ENCODE measurements around the gene TGM5.

DNA sequence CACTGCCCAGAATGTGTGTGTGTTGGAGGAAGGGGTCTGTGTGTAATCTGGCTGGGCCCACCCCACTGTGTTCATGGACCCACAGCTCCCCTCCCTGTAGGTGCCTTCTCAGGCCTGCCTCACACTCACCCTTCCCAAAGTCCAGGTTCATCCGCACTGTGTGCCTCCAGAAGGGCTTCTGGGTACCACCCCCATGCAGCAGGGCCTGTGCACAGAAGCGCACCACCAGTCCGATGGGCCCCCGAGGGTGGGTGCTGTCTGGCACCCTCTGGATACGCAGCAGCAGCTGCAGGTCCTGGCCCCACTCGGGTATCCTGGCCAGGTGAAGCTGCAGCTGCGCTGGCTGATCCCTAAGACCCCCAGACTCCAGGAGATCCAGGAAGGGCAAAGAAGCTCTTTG, 12.8 kb upstream of the TGM5 start:
- no peak for TF ChIP-seq CTCF (IDR thresholded peaks at IDR 0.05)
- TF ChIP-seq POLR2A (IDR thresholded peaks at IDR 0.05), result no peak
